HepG2 (cell line): ENCODE data around the gene GABRR2. TPM values are rescaled to one million over a fixed set of nuclear protein-coding genes. Genes with fewer than 3 reads are reported as not detected.

Experiments
- CBX5 ChIP-seq: sonication (generic); formaldehyde crosslinking; IDR thresholded peaks from 2 replicates; pipeline ENCODE4 v1.4.0; 2020; ENCODE audit warnings: missing genetic modification reagents, borderline replicate concordance
- ELF3 ChIP-seq: IDR thresholded peaks from 2 replicates; pipeline ENCODE4 v1.6.1; 2016; ENCODE audit warnings: missing genetic modification reagents, missing compliant biosample characterization
- HOXA3 ChIP-seq: sonication (generic); formaldehyde crosslinking; IDR thresholded peaks from 2 replicates; pipeline ENCODE4 v1.5.0; 2020; ENCODE audit warnings: missing genetic modification reagents
- MIER3 ChIP-seq: IDR thresholded peaks from 2 replicates; pipeline ENCODE4 v1.6.1; 2016; ENCODE audit warnings: missing compliant biosample characterization, borderline replicate concordance
- NKX3-1 ChIP-seq: sonication (generic); formaldehyde crosslinking; IDR thresholded peaks from 2 replicates; pipeline ENCODE4 v1.5.0; 2020; ENCODE audit warnings: missing genetic modification reagents
- RXRA ChIP-seq: sonication (generic); formaldehyde crosslinking; IDR thresholded peaks from 2 replicates; pipeline ENCODE4 v1.5.1; 2020; ENCODE audit warnings: missing genetic modification reagents
- ZNF143 ChIP-seq: sonication (generic); formaldehyde crosslinking; IDR thresholded peaks from 2 replicates; pipeline ENCODE4 v1.4.0; 2020; ENCODE audit warnings: missing genetic modification reagents
- ZNF441 ChIP-seq: sonication (generic); formaldehyde crosslinking; IDR thresholded peaks from 2 replicates; pipeline ENCODE4 v1.7.0; 2021; ENCODE audit warnings: missing genetic modification reagents, borderline replicate concordance
- ZNF563 ChIP-seq: sonication (generic); formaldehyde crosslinking; IDR thresholded peaks from 2 replicates; pipeline ENCODE4 v1.8.0; 2022; ENCODE audit warnings: mild to moderate bottlenecking, moderate library complexity, missing genetic modification reagents
- ZNF598 ChIP-seq: sonication (generic); formaldehyde crosslinking; IDR thresholded peaks from 2 replicates; pipeline ENCODE4 v1.5.1; 2020; ENCODE audit warnings: mild to moderate bottlenecking, missing genetic modification reagents, borderline replicate concordance
- ZNF619 ChIP-seq: sonication (generic); formaldehyde crosslinking; IDR thresholded peaks from 2 replicates; pipeline ENCODE4 v1.4.0; 2020; ENCODE audit warnings: mild to moderate bottlenecking, missing genetic modification reagents
- ZNF891 ChIP-seq: sonication (generic); formaldehyde crosslinking; IDR thresholded peaks from 2 replicates; pipeline ENCODE4 v1.5.0; 2020; ENCODE audit warnings: mild to moderate bottlenecking, missing genetic modification reagents
- ZSCAN25 ChIP-seq: sonication (generic); formaldehyde crosslinking; IDR thresholded peaks from 2 replicates; pipeline ENCODE4 v1.8.0; 2022; ENCODE audit warnings: mild to moderate bottlenecking, missing genetic modification reagents
- polyA plus RNA-seq, 8 experiments: library from polyadenylated mRNA; depleted of rRNA in 3 of 8; stranded (reverse) in 7 of 8; unstranded in 1 of 8; fragments of >200 nt; fragmentation: Illumina TruSeq in 4 of 8; extraction: Trizol in 4 of 8; gene quantifications; 2 replicates each; pipeline versions ENCODE4 v1.2.1 to v1.2.3, GENCODE V29; 2011 to 2016; ENCODE audit warnings: low read depth in 4 of 8, missing spikeins in 1 of 8, mixed read lengths in 1 of 8; ENCODE audit not compliant: insufficient read depth in 1 of 8
- total RNA-seq, 5 experiments: library from RNA; depleted of rRNA; stranded (reverse); fragments of >200 nt; fragmentation: Illumina TruSeq; extraction: Trizol; gene quantifications; 2 replicates each; pipeline ENCODE4 v1.2.3, GENCODE V29; 2016; ENCODE audit warnings: low read depth in 1 of 5
- TF ChIP-seq, protein P1 (sequence below): sonication (generic); formaldehyde crosslinking; IDR thresholded peaks from 2 replicates; pipeline ENCODE4 v1.5.1; 2020; ENCODE audit warnings: missing genetic modification reagents, mild to moderate bottlenecking, borderline replicate concordance
- TF ChIP-seq, protein P2 (sequence below): sonication (generic); formaldehyde crosslinking; IDR thresholded peaks from 2 replicates; pipeline ENCODE4 v1.4.0; 2020; ENCODE audit warnings: missing genetic modification reagents, low read depth, mild to moderate bottlenecking, borderline replicate concordance

Gene GABRR2
- total and polyA plus RNA-seq, 2 of the 13 experiments (the other 11 are each of a cell fraction or from before 2014, with no cell fraction given), result 0.13 TPM; not detected in 1

DNA sequence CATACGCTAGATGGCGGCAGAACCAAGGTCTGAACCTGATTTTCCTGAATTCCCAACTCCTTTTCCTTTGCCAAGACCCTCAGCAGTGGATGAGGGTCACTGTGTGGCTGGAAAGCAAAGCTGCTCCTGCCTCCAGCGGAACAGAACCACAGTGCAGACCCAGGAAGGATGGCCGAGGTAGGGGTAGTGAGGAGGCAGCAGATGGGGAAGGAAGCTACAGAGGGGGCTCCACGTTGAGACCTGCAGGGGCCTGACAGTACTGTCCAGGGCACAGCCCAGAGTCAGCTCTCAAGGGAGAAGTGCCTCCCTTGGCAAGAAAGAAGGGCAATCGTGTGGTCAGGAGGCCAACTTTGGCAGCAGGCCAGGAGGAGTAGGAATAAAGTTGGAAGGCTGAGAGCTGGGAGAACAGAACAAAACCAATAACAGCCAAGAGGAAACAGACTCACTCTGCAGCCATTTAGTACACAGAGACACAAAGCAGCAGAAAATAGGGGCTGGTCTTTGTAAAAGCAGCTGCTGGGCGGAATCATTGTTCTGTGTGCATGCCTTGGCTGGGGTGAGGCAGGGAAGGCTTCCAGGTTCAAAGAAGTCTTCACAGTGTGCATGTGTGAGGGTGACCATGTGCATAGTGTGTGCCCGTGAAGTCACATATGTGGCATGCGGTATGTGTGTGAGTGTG lies 3.1 kb downstream of the GABRR2 start (continued):
- TF ChIP-seq, protein P1, sequence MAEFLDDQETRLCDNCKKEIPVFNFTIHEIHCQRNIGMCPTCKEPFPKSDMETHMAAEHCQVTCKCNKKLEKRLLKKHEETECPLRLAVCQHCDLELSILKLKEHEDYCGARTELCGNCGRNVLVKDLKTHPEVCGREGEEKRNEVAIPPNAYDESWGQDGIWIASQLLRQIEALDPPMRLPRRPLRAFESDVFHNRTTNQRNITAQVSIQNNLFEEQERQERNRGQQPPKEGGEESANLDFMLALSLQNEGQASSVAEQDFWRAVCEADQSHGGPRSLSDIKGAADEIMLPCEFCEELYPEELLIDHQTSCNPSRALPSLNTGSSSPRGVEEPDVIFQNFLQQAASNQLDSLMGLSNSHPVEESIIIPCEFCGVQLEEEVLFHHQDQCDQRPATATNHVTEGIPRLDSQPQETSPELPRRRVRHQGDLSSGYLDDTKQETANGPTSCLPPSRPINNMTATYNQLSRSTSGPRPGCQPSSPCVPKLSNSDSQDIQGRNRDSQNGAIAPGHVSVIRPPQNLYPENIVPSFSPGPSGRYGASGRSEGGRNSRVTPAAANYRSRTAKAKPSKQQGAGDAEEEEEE (CRISPR knock-in tag), result 0 out of 2 replicates have a peak, but pooled peaks have one; percentile 51
- TF ChIP-seq ZNF619 (CRISPR knock-in tag) (peak; percentile 77), ELF3 (CRISPR knock-in tag) (0 out of 2 replicates have a peak, but pooled peaks have one; percentile 42), ZNF441 (CRISPR knock-in tag) (no peak), ZNF891 (CRISPR knock-in tag) (0 out of 2 replicates have a peak, but pooled peaks have one; percentile 39), CBX5 (CRISPR knock-in tag) (no peak), ZSCAN25 (CRISPR knock-in tag) (0 out of 2 replicates have a peak, but pooled peaks have one; percentile 37), ZNF563 (CRISPR knock-in tag) (peak; percentile 34; the same call in 1 of the 2 replicates), RXRA (CRISPR knock-in tag) (0 out of 2 replicates have a peak, but pooled peaks have one; percentile 23), ZNF598 (CRISPR knock-in tag) (0 out of 2 replicates have a peak, but pooled peaks have one; percentile 52), HOXA3 (CRISPR knock-in tag) (0 out of 2 replicates have a peak, but pooled peaks have one; percentile 15), MIER3 (CRISPR knock-in tag) (0 out of 2 replicates have a peak, but pooled peaks have one; percentile 21), NKX3-1 (CRISPR knock-in tag) (no peak), ZNF143 (CRISPR knock-in tag) (no peak)
- TF ChIP-seq, protein P2, sequence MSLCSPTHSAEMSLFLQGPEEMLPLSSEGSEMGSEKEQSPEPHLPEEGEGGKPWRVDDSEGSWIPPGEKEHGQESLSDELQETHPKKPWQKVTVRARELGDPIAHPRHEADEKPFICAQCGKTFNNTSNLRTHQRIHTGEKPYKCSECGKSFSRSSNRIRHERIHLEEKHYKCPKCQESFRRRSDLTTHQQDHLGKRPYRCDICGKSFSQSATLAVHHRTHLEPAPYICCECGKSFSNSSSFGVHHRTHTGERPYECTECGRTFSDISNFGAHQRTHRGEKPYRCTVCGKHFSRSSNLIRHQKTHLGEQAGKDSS (CRISPR knock-in tag), result no peak
